ENCODE data around the gene MUC20.
"Not testable (repeated sequence)": the region's sequence is repeated elsewhere in the genome, so short reads cannot be mapped to it uniquely, and the experiment has no call there.

The MUC20 gene

DNA sequence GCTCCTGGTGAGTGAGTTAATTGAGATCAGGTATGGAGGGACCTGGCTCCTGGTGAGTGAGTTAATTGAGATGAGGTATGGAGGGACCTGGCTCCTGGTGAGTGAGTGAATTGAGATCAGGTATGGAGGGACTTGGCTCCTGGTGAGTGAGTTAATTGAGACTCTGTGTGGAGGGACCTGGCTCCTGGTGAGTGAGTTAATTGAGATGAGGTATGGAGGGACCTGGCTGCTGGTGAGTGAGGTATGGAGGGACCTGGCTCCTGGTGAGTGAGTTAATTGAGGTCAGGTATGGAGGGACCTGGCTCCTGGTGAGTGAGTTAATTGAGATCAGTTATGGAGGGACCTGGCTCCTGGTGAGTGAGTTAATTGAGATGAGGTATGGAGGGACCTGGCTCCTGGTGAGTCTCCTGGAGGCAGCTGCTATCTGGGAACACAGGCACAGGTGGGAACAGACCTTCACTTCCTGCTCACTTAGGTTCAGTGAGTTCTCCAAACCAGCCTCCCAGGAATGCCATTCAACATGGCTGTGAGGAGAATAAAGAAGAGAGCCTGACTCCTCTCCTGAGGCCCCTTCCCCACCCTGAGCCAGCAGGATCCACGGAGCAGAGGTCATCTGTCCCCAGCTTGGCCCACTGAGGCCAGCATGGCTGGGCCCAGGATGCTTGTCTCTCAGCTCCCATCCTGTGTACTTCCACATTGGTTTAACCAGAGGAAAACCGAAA, 9.5 kb upstream of the MUC20 start:
- DNase-seq: not testable (repeated sequence)

DNA sequence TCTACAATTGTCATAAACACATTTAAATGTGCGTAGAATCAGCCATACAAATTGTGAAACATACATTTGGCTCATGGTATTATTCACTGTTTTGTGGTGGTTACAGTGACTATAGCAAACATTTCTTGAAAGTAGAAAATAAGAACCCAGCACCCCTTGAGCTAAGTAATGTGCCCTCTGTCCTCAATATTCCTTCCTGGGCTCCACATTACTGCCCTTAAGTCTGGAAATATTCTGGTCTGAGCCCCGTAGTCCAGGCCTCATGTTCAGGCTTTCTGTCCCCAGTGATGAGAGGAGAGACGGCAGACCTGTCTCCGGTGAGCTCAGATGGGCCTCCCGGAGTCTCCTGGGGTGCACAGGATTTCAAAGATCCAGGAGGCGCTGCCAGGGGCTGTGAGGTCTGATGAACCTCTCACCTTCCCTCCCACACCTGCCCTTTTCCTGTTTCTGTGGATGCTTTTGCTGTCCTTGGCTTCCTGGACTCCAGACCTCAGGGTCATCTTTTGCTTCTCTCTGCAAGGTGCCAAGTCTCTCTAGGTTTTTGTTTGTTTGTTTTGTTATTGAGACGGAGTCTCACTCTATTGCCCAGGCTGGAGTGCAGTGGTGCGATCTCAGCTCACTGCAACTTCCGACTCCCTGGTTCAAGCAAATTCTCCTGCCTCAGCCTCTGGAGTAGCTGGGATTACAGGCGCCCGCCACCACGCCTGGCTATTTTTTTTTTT, 8.8 kb upstream of the MUC20 start:
- no peak for DNase-seq

DNA sequence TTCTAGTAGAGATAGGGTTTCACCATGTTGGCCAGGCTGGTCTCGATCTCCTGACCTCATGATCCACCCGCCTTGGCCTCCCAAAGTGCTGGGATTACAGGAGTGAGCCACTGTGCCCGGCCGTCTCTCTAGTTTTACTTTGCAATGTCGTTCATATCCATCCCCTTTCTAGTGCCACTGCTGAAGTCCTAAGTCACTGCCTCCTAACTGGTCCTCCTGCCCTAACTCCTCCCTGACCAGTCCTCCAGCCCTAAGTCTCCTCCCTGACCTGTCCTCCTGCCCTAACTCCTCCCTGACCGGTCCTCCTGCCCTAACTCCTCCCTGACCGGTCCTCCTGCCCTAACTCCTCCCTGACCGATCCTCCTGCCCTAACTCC, 8.3 kb upstream of the MUC20 start:
- DNase-seq: not testable (repeated sequence)

- DNase-seq: not testable (repeated sequence)
Measured at GRCh38 chr3:195713150-195713549, 7.6 kb upstream of the MUC20 start.

GRCh38 chr3:195714380-195715011, 6.3 kb upstream of the MUC20 start:
- no peak for DNase-seq

- DNase-seq: no peak
Measured at GRCh38 chr3:195715134-195715533, 5.6 kb upstream of the MUC20 start.

- DNase-seq: no peak
Measured at GRCh38 chr3:195715583-195716266, 5.1 kb upstream of the MUC20 start.

DNA sequence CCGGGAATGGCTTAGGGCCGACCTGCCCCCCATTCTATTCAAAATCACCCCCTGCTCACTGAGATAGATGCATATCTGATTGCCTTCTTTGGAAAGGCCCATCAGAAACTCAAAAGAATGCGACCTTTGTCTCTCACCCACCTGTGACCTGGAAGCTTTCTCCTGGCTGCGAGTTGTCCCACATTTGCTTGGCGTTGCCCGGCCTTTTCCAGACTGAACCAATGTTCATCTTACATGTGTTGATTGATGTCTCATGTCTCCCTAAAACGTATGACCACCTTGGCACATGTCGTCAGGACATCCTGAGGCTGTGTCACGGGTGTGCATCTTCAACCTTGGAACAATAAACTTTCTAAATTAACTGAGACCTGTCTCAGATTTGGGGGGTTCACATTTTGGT, 3.4 kb upstream of the MUC20 start:
- no peak for DNase-seq

GRCh38 chr3:195717852-195718476, 2.8 kb upstream of the MUC20 start:
- DNase-seq: no peak

DNA sequence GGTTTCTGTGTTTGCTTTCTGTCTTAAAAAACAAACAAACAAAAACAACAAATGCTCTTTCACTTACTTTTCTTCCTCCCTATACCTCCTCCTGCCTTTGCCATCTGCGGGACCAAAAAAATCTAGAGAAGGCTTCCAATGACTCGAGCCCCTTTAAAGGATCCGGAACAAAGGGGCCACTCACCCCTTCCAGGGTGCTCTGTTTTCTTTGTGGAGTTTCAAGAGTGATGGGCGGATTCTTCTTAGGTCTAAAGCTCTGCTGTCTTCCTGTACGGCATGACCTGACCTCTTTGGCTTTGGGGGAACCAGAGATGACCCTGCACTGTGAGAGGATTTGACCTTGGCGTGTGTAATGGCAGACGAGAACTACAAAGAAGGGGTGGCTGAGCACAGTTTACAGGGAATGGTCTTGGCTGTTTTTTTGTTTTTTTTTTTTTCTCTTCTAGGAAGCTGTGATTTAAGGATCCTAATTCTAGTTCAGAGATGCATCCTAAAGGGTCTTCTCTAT, 2.2 kb upstream of the MUC20 start:
- DNase-seq: no peak

GRCh38 chr3:195719514-195720254, 1.1 kb upstream of the MUC20 start:
- not testable (repeated sequence) for DNase-seq

GRCh38 chr3:195722139-195722995, 1.6 kb downstream of the MUC20 start:
- DNase-seq: not testable (repeated sequence)

GRCh38 chr3:195722996-195723345, 2.2 kb downstream of the MUC20 start:
- not testable (repeated sequence) for DNase-seq

DNA sequence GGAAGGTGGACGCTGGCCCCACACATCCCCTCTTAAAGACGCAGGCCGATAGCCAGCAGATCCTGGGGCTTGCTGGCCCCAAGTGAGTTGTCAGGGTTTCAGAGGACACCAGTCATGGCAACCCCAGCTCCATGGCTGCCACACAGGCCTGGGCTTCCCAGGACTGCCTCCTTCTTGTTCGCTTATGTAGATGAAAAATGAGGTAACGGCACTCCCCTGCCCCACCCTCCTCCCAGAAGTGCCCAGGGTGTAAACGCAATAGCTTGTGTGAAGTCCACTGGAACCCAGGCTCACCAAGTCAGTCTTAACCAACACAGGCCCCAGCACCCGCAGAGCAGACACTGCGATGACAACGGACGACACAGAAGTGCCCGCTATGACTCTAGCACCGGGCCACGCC, 3.6 kb downstream of the MUC20 start:
- not testable (repeated sequence) for DNase-seq

- not testable (repeated sequence) for DNase-seq
Measured at GRCh38 chr3:195725916-195726740, 5.3 kb downstream of the MUC20 start.

DNA sequence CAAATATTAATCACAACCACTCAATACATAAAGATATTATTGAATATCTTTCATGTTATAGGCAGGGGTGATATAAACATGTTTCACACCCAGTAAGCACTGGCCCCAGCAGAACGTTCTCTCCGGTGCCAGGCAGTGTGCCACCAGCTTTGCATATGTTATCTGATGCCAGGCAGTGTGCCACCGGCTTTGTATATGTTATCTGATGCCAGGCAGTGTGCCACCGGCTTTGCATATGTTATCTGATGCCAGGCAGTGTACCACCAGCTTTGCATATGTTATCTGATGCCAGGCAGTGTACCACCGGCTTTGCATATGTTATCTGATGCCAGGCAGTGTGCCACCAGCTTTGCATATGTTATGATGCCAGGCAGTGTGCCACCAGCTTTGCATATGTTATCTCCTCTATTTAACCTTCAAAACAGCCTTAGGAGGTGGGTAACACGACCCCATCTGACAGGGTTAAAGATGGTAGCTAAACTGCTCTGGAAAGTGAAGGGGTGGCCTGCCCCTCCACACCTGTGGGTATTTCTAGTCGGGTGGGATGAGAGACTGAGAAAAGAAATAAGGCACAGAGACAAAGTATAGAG, 6.9 kb downstream of the MUC20 start:
- DNase-seq: no peak

- not testable (repeated sequence) for DNase-seq
Measured at GRCh38 chr3:195728789-195729188, 8.0 kb downstream of the MUC20 start.

GRCh38 chr3:195729476-195730251, 8.9 kb downstream of the MUC20 start:
- no peak for DNase-seq

DNA sequence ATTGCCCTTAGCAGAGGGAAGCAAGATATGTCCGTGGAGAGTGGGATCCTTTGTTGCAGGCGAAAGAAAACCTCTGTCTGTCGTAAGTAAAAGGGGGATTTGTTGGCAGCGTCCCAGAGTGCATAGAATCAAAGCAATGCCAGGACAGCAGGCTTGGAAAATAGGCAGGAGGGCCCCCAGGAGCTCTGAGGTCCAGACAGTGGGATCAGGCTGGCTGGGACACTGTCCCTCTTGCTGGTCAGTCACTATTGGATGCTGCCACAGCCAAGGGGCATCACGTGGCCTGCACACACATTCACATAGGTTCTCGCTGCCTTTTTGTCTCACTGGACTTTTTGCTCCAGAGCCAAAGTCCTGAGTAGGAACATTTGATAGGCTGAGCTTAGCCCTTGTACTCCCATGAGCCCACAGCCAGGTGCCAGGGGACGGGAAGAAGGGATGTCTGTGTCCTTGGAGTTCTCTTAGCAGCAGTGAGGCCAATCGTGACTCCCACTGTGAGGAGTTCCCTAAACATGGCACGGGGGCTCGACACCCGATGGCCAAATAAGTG, 10.7 kb downstream of the MUC20 start:
- no peak for DNase-seq
